GM19463 (cell line): ENCODE results near the gene ATP1B1.
"Not testable (repeated sequence)": the region's sequence is repeated elsewhere in the genome, so short reads cannot be mapped to it uniquely, and the experiment has no call there.

Experiments used
- ATAC-seq: cut with Tn5 transposase; IDR thresholded peaks from one replicate; pipeline ENCODE4 v1.9.1; 2021; ENCODE audit warnings: mild to moderate bottlenecking, moderate library complexity; ENCODE audit not compliant: unreplicated experiment

Gene ATP1B1

GRCh38 chr1:169113613-169114119, 7.2 kb downstream of the ATP1B1 start:
- no peak for ATAC-seq

GRCh38 chr1:169115891-169116585, 9.5 kb downstream of the ATP1B1 start:
- peak; percentile 80 for ATAC-seq

DNA sequence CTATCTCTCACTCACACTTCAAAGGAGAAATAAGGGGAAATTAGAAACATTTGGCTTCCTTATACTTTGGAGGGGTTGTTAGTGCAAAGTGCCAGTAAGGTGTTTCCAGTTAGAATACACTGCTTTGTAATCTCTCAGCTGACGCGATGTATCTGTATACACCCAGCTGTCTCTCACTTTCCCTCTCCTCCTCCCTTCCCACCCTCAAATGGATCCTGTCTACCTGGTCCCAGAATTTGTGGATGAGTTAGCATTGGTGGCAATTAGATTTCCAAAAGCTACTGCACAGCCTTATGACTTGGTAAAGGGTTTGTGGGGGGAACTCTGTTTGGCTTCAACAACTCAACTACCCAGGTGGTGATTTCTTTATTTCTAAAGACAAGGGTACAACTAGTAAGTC, 10.5 kb downstream of the ATP1B1 start:
- no peak for ATAC-seq

DNA sequence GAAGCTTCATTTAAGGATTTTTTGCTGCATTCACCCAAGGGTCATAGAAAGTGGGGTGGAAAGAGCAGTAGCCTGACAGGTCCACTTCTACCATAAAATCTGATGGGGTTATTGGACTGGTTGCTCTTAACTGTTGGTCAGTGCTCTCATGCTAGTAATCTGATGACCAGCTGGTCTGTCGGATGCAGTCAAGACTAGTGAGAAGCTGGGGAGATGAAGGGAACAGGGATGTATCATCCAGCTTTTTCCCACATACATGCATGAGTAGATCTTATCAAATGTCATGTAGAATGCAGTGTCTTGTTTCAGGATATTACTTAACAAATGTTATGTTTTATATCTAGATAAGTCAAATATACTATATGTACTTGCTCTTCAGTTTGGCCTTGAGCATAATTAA, 11.1 kb downstream of the ATP1B1 start:
- no peak for ATAC-seq

DNA sequence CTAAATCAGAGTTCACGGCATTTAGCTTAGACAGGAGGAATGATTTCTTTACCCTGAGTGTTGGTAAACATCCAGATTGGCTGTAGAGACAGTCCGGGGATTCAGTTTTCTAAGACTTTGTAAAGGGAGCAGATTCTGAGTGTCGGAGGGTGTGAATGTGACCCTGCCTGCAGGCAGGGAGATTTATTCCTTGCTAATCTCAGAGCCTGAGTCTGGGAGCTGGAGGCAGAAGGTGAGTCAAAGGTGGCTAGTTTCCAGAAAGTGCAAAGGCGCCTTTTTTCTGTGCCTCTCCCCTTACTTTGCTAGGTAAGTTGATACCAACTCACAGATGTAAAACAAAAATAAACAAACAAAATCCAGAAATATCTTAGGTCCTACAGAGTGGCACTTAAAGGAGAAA, 11.7 kb downstream of the ATP1B1 start:
- no peak for ATAC-seq

GRCh38 chr1:169119405-169119804, 12.9 kb downstream of the ATP1B1 start:
- no peak for ATAC-seq

DNA sequence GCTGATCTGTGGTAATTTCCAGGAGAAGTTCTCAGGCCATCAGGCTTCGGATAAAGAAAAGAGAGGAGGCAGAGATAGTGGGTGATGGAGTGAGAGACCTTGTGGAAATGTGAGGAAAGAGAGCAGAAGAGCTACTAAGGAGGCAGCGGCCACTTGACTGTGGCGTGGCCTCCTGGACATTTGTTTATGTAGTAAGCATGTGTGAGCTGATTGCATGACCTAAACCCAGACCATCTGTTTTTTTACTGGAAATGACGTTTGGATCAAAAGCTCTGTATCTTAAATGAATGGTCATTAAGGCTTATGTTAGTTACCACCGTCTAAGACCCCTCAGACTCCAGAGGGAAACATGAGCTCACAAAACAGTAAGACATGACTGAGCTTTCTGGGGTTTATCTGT, 13.6 kb downstream of the ATP1B1 start:
- ATAC-seq, result no peak

- ATAC-seq, result no peak
Measured at GRCh38 chr1:169121146-169121923, 14.8 kb downstream of the ATP1B1 start.

GRCh38 chr1:169122976-169123375, 16.5 kb downstream of the ATP1B1 start:
- peak; percentile 64 for ATAC-seq

DNA sequence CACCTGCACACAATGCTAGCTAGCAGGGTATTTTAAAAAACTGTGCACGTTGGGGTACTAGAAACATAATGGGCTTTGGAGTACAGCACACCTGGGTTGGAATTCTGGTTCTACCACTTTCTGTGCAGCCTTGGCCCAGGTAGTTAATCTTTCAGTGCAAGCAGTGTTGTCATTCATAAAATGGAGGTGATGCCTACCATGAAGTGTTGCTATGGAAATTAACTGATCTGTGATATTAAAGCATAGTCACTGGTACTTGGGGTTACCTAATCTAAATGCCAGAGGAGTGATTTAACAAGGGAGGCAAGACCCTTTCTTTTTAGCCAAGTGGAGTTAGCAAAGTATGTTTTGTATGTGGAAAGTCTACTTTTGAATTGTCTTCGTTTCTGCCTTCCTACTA, 18.0 kb downstream of the ATP1B1 start:
- no peak for ATAC-seq

DNA sequence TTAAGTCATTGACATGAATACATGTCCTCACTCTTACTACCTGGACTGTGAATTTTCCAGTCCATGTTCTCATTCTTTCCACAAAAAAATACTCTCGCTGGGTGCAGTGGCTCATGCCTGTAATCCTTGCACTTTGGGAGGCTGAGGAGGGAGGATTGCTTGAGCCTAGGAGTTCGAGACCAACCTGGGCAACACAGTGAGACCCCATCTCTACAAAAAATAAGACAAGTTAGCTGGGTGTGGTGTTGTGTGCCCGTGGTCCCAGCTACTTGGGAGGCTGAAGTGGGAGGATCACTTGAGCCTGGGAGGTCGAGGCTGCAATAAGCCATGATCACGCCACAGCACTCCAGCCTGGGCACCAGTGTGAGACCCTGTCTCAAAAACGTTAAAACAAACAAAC, 19.1 kb downstream of the ATP1B1 start:
- ATAC-seq, result not testable (repeated sequence)

- no peak for ATAC-seq
Measured at GRCh38 chr1:169126335-169126734, 19.8 kb downstream of the ATP1B1 start.

GRCh38 chr1:169127305-169127704, 20.8 kb downstream of the ATP1B1 start:
- ATAC-seq, result no peak

DNA sequence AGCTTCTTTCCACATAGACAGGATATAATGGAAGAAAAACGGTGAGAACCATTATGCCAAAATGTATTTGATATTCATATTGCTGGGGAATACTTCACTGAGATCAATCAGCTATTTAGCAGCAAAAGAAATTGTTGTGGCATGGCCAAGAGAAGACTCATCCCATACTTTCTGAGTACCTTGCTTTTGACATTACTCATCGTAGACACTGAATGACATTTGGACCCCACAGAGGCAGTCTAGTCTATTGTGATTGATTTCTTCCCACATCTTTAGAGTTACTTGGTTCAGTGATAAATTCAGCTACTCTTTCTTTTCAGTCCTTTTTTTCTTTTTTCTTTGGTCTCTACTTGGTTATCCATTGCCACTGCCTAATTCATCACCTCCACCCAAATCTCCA, 22.1 kb downstream of the ATP1B1 start:
- no peak for ATAC-seq

GRCh38 chr1:169129109-169129784, 22.8 kb downstream of the ATP1B1 start:
- ATAC-seq, result no peak

GRCh38 chr1:169130683-169131082, 24.2 kb downstream of the ATP1B1 start:
- no peak for ATAC-seq

- ATAC-seq, result no peak
Measured at GRCh38 chr1:169132512-169133227, 26.2 kb downstream of the ATP1B1 start.

GRCh38 chr1:169133228-169133576, 26.7 kb downstream of the ATP1B1 start:
- no peak for ATAC-seq

- no peak for ATAC-seq
Measured at GRCh38 chr1:169133801-169134502, 27.5 kb downstream of the ATP1B1 start.

DNA sequence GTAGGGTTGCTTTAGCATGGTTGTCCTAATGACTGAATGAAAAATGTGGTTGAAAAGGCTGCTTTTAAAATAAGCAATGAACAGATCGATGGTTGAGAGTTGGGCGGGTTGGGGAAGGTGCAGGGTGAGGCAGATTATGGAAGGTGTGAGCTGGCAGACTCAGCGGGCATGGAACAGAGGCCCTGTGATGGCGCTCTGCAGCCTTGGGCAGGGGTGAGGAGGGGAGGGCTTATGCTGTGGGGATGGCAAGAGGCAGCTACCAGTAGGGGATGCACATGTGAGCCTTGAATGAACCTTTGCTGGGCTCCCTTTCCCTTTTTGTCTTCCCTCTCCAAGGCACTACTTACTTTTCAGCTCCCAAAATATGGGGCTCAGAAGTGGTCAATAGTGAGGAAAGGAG, 30.9 kb downstream of the ATP1B1 start:
- ATAC-seq, result no peak
